ENCODE data around the gene KRT86. TPM values are rescaled to one million over a fixed set of nuclear protein-coding genes. Genes with fewer than 3 reads are reported as not detected.

Gene KRT86
- total and polyA plus RNA-seq, 12 donors: 0.61 to 6.2 (median 1.3) TPM; not detected in 2

DNA sequence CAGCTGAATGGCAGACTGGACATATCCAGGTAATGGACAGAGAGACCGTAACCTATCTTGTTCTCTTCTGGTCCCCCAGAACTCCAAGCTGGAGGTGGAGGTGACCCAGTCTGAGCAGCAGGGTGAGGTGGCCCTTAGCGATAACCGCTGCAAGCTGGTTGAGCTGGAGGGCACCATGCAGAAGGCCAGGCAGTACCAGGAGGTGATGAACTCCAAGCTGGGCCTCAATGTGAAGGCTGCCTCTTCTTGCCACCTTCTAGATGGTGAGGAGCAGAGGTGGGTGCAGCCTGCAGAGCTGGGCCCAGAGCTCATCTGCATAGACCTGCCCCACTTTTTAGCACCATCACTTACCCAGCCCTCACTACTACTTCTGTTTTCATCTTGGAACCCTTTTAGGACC, 7.2 kb upstream of the KRT86 start:
- intact Hi-C loops (cut with DNase I): no loop called here
- H3K9me3 ChIP-seq (replicated peaks in 1 of 3): no peaks in the 10 kb centered on the region
- no peaks in the 10 kb centered on the region for H3K36me3 ChIP-seq (replicated peaks in 1 of 2)
- no peak overlapping the region for H3K27ac ChIP-seq
- no peaks in the 10 kb centered on the region for H3K27me3 ChIP-seq
- H3K4me1 ChIP-seq (replicated peaks in 1 of 2): no peaks in the 10 kb centered on the region
- no peak overlapping the region for H3K4me3 ChIP-seq
- DNase-seq: no peak
- TF ChIP-seq POLR2A (IDR thresholded peaks at IDR 0.05): no peak
- TF ChIP-seq, protein P1, sequence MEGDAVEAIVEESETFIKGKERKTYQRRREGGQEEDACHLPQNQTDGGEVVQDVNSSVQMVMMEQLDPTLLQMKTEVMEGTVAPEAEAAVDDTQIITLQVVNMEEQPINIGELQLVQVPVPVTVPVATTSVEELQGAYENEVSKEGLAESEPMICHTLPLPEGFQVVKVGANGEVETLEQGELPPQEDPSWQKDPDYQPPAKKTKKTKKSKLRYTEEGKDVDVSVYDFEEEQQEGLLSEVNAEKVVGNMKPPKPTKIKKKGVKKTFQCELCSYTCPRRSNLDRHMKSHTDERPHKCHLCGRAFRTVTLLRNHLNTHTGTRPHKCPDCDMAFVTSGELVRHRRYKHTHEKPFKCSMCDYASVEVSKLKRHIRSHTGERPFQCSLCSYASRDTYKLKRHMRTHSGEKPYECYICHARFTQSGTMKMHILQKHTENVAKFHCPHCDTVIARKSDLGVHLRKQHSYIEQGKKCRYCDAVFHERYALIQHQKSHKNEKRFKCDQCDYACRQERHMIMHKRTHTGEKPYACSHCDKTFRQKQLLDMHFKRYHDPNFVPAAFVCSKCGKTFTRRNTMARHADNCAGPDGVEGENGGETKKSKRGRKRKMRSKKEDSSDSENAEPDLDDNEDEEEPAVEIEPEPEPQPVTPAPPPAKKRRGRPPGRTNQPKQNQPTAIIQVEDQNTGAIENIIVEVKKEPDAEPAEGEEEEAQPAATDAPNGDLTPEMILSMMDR (IDR thresholded peaks at IDR 0.05): no peak
- 63 to 100% (median 97%) methylated on average over 1 to 3 of the region's 3 CpGs for WGBS, 4 donors

DNA sequence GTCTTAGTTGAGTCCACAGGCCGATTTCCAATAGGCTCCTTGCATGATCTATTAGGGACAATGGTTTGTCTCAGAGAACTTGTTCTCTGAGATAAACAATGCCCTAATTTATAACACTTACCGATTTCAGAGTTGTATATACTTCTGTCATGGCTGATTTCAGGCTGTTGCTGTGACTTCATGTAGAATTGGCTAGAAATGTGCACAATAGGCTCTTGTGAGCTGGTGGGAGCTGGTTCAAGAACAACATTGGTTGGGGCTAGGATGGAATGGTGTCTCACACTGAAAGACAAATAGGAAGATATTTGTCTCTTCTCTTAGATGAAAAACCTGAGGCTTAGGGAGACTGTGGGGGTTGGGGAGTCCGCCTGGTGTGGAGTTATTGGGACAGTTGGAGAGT, 6.7 kb upstream of the KRT86 start:
- intact Hi-C loops (cut with DNase I): no loop called here
- H3K27ac ChIP-seq: peak overlapping the region in 1 of 5 donors; percentile 15
- TF ChIP-seq, protein P1 (IDR thresholded peaks at IDR 0.05): no peak
- no peak for TF ChIP-seq POLR2A (IDR thresholded peaks at IDR 0.05)
- H3K27me3 ChIP-seq: no peaks in the 10 kb centered on the region
- 90 to 95% (median 92%) methylated on average over 3 of the region's 3 CpGs for WGBS, 4 donors
- no peaks in the 10 kb centered on the region for H3K4me1 ChIP-seq (replicated peaks in 1 of 2)
- no peak for DNase-seq
- no peaks in the 10 kb centered on the region for H3K9me3 ChIP-seq (replicated peaks in 1 of 3)
- no peak overlapping the region for H3K4me3 ChIP-seq
- no peaks in the 10 kb centered on the region for H3K36me3 ChIP-seq (replicated peaks in 1 of 2)

DNA sequence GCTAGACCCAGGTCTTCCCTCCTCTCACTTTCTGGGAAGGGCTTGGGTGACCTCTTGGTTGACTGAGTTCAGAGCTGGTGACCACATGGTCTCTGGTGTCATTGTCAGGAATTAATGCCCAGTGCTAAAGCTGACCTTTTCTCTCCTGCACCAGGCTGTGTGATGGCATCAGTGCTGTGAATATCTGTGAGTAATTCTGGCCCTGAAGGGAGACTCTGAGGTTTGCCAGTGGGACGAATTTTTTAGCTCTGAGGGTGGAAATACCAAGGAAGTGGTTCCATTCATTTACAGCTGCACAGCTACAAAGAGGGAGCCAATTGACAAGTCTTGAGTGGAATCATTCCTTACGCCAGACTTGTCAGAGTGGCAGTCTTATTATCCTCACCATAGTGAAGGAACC, 6.2 kb upstream of the KRT86 start:
- H3K27ac ChIP-seq: peak overlapping the region in 1 of 5 donors; percentile 15
- H3K4me3 ChIP-seq: no peak overlapping the region
- H3K9me3 ChIP-seq (replicated peaks in 1 of 3): no peaks in the 10 kb centered on the region
- peak in 3 of 7 donors; percentile 23 to 52 (median 38) for DNase-seq
- no peaks in the 10 kb centered on the region for H3K36me3 ChIP-seq (replicated peaks in 1 of 2)
- no peaks in the 10 kb centered on the region for H3K4me1 ChIP-seq (replicated peaks in 1 of 2)
- intact Hi-C loops (cut with DNase I): no loop called here
- WGBS, 4 donors: 64 to 88% (median 69%) methylated on average over 2 of the region's 2 CpGs
- no peaks in the 10 kb centered on the region for H3K27me3 ChIP-seq
- TF ChIP-seq, protein P1 (IDR thresholded peaks at IDR 0.05): no peak
- no peak for TF ChIP-seq POLR2A (IDR thresholded peaks at IDR 0.05)

DNA sequence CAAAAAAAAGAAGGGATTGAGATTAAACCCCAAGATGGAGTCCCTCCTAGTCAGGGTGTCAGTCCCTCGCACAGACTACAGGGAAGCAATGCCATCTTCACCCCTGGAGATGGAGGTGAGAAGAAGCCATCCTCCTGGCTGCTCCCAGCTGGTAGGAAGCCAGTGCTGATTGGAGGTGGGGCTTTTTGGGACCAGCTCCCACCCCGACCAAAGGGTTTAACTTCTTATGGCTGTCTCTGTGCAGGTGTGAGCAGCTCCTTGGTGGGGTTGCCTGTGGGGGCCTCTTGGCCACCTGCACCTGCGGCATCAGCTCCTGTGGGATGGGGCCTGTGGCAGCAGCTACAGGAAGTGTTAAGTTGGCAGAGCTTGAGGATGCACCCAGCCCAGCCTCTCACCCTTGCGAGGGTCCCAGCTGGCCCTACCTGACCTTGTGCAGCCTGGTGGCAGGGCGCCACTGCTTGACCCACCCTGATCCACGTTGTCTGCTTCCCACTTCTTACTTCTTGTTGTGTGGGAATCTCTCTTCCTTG, 3.8 kb upstream of the KRT86 start:
- WGBS, 4 donors: 81 to 90% (median 84%) methylated on average over 6 of the region's 6 CpGs
- intact Hi-C loops (cut with DNase I): no loop called here
- peak in 1 of 7 donors; percentile 40 for DNase-seq

More for the DNA sequence above, 3.8 kb upstream of the KRT86 start:
- TF ChIP-seq POLR2A (IDR thresholded peaks at IDR 0.05): no peak
- TF ChIP-seq, protein P1 (IDR thresholded peaks at IDR 0.05): no peak
- no peaks in the 10 kb centered on the region for H3K27me3 ChIP-seq
- H3K9me3 ChIP-seq (replicated peaks in 1 of 3): no peaks in the 10 kb centered on the region
- H3K27ac ChIP-seq: no peak overlapping the region
- H3K36me3 ChIP-seq (replicated peaks in 1 of 2): no peaks in the 10 kb centered on the region
- H3K4me3 ChIP-seq: no peak overlapping the region
- H3K4me1 ChIP-seq (replicated peaks in 1 of 2): no peaks in the 10 kb centered on the region
